HepG2 (cell line): ENCODE measurements around the gene GAL3ST3. TPM values are rescaled to one million over a fixed set of nuclear protein-coding genes. Genes with fewer than 3 reads are reported as not detected.

Experiments used
- EHMT2 ChIP-seq: fragments of 200-600 bp; sonication (generic); IDR thresholded peaks from 2 replicates; pipeline ENCODE4 v1.7.0; 2017; ENCODE audit warnings: antibody characterized with exemption, low read depth, low read length, borderline replicate concordance
- ETV5 ChIP-seq: IDR thresholded peaks from 2 replicates; pipeline ENCODE4 v1.6.1; 2018; ENCODE audit warnings: missing biosample characterization, missing genetic modification reagents, inconsistent platforms, borderline replicate concordance
- GABPB1 ChIP-seq: IDR thresholded peaks from 2 replicates; pipeline ENCODE4 v1.6.1; 2016; ENCODE audit warnings: mild to moderate bottlenecking, missing genetic modification reagents, moderate library complexity, missing compliant biosample characterization
- IRF2 ChIP-seq: IDR thresholded peaks from 2 replicates; pipeline ENCODE4 v1.6.1; 2018; ENCODE audit warnings: missing genetic modification reagents, missing compliant biosample characterization
- MYC ChIP-seq: sonication (generic); formaldehyde crosslinking; IDR thresholded peaks from 2 replicates; pipeline ENCODE4 v1.9.0; 2021; ENCODE audit warnings: missing genetic modification reagents, borderline replicate concordance
- NAIF1 ChIP-seq: sonication (generic); formaldehyde crosslinking; IDR thresholded peaks from 2 replicates; pipeline ENCODE4 v1.5.0; 2020; ENCODE audit warnings: mild to moderate bottlenecking, missing genetic modification reagents, borderline replicate concordance
- NKX3-1 ChIP-seq: sonication (generic); formaldehyde crosslinking; IDR thresholded peaks from 2 replicates; pipeline ENCODE4 v1.5.0; 2020; ENCODE audit warnings: missing genetic modification reagents
- RAD21 ChIP-seq: fragments of 450-650 bp; formaldehyde crosslinking; IDR thresholded peaks from 2 replicates; pipeline ENCODE4 v1.5.0; 2020; ENCODE audit warnings: mild to moderate bottlenecking
- SMC3 ChIP-seq: IDR thresholded peaks from 2 replicates; pipeline ENCODE4 v1.6.1; 2011; ENCODE audit warnings: low read length, improper control_type of control experiment
- STAG1 ChIP-seq: sonication (generic); formaldehyde crosslinking; IDR thresholded peaks from 2 replicates; pipeline ENCODE4 v1.4.0; 2020; ENCODE audit warnings: missing genetic modification reagents
- ZBTB38 ChIP-seq: sonication (generic); formaldehyde crosslinking; IDR thresholded peaks from 2 replicates; pipeline ENCODE4 v1.5.1; 2020; ENCODE audit warnings: mild to moderate bottlenecking, missing genetic modification reagents
- ZBTB4 ChIP-seq: sonication (generic); formaldehyde crosslinking; IDR thresholded peaks from 2 replicates; pipeline ENCODE4 v1.4.0; 2020; ENCODE audit warnings: missing genetic modification reagents, mild to moderate bottlenecking, borderline replicate concordance
- ZBTB7B ChIP-seq: sonication (generic); formaldehyde crosslinking; IDR thresholded peaks from 2 replicates; pipeline ENCODE4 v1.4.0; 2020; ENCODE audit warnings: missing genetic modification reagents
- ZNF30 ChIP-seq: sonication (generic); formaldehyde crosslinking; IDR thresholded peaks from 2 replicates; pipeline ENCODE4 v1.5.0; 2020; ENCODE audit warnings: mild to moderate bottlenecking, missing genetic modification reagents
- ZNF788 ChIP-seq: sonication (generic); formaldehyde crosslinking; IDR thresholded peaks from 2 replicates; pipeline ENCODE4 v1.5.0; 2020; ENCODE audit warnings: mild to moderate bottlenecking, missing genetic modification reagents, borderline replicate concordance
- polyA plus RNA-seq, 8 experiments: library from polyadenylated mRNA; depleted of rRNA in 3 of 8; stranded (reverse) in 7 of 8; unstranded in 1 of 8; fragments of >200 nt; fragmentation: Illumina TruSeq in 4 of 8; extraction: Trizol in 4 of 8; gene quantifications; 2 replicates each; pipeline versions ENCODE4 v1.2.1 to v1.2.3, GENCODE V29; 2011 to 2016; ENCODE audit warnings: low read depth in 4 of 8, missing spikeins in 1 of 8, mixed read lengths in 1 of 8; ENCODE audit not compliant: insufficient read depth in 1 of 8
- total RNA-seq, 5 experiments: library from RNA; depleted of rRNA; stranded (reverse); fragments of >200 nt; fragmentation: Illumina TruSeq; extraction: Trizol; gene quantifications; 2 replicates each; pipeline ENCODE4 v1.2.3, GENCODE V29; 2016; ENCODE audit warnings: low read depth in 1 of 5
- TF ChIP-seq, protein P1 (sequence below): sonication (generic); formaldehyde crosslinking; IDR thresholded peaks from 2 replicates; pipeline ENCODE4 v1.4.0; 2020; ENCODE audit warnings: missing genetic modification reagents
- TF ChIP-seq, protein P2 (sequence below): IDR thresholded peaks from 2 replicates; pipeline ENCODE4 v1.6.1; 2016; ENCODE audit warnings: mild to moderate bottlenecking
- TF ChIP-seq, protein P3 (sequence below): IDR thresholded peaks from 2 replicates; pipeline ENCODE4 v1.6.1; 2016; ENCODE audit warnings: low read depth, borderline replicate concordance
- TF ChIP-seq, protein P4 (sequence below): IDR thresholded peaks from 2 replicates; pipeline ENCODE4 v1.6.1; 2018; ENCODE audit warnings: missing genetic modification reagents, mild to moderate bottlenecking, missing compliant biosample characterization

Gene GAL3ST3
- total and polyA plus RNA-seq, 2 of the 13 experiments (the other 11 are each of a cell fraction or from before 2014, with no cell fraction given): not detected

DNA sequence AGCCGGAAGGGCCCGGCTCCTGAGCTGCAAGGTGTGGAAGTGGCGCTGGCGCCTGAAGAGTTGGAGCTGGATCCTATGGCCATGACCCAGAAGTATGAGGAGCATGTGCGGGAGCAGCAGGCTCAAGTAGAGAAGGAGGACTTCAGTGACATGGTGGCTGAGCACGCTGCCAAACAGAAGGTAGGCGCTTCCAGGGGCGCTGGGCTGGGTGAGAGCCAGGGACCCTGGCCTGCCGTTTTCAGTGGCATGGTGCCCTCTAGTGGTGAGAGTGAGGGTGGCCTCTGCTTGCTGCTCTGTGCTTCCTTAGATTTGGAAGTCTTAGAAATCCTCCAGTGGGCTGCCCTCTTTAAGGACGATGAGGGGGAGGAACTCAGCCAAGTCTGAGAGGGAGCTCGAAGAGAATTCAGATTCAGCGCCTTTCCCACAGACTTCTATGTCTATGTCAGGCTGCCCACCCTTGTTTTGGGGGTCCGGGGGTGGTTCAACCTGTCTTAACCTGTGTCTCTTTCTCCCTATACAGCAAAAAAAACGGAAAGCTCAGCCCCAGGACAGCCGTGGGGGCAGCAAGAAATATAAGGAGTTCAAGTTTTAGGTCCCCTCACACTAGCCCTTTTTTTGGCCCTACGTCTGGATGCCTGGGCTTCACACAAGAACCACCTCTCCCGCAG, 19.3 kb upstream of the GAL3ST3 start (continued):
- 0 out of 2 replicates have a peak, but pooled peaks have one; percentile 18 for TF ChIP-seq ZNF788 (CRISPR knock-in tag)
- TF ChIP-seq, protein P1, sequence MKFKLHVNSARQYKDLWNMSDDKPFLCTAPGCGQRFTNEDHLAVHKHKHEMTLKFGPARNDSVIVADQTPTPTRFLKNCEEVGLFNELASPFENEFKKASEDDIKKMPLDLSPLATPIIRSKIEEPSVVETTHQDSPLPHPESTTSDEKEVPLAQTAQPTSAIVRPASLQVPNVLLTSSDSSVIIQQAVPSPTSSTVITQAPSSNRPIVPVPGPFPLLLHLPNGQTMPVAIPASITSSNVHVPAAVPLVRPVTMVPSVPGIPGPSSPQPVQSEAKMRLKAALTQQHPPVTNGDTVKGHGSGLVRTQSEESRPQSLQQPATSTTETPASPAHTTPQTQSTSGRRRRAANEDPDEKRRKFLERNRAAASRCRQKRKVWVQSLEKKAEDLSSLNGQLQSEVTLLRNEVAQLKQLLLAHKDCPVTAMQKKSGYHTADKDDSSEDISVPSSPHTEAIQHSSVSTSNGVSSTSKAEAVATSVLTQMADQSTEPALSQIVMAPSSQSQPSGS (CRISPR knock-in tag): 0 out of 2 replicates have a peak, but pooled peaks have one; percentile 26
- TF ChIP-seq RAD21 (CRISPR knock-in tag): peak; percentile 74
- TF ChIP-seq, protein P2, sequence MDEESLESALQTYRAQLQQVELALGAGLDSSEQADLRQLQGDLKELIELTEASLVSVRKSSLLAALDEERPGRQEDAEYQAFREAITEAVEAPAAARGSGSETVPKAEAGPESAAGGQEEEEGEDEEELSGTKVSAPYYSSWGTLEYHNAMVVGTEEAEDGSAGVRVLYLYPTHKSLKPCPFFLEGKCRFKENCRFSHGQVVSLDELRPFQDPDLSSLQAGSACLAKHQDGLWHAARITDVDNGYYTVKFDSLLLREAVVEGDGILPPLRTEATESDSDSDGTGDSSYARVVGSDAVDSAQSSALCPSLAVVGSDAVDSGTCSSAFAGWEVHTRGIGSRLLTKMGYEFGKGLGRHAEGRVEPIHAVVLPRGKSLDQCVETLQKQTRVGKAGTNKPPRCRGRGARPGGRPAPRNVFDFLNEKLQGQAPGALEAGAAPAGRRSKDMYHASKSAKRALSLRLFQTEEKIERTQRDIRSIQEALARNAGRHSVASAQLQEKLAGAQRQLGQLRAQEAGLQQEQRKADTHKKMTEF: 0 out of 2 replicates have a peak, but pooled peaks have one; percentile 21
- TF ChIP-seq ZNF30: no peak
- TF ChIP-seq, protein P3, sequence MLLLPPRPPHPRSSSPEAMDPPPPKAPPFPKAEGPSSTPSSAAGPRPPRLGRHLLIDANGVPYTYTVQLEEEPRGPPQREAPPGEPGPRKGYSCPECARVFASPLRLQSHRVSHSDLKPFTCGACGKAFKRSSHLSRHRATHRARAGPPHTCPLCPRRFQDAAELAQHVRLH (CRISPR knock-in tag): 0 out of 2 replicates have a peak, but pooled peaks have one; percentile 21
- TF ChIP-seq ETV5 (CRISPR knock-in tag): 0 out of 2 replicates have a peak, but pooled peaks have one; percentile 29
- TF ChIP-seq STAG1 (CRISPR knock-in tag): peak; percentile 68
- TF ChIP-seq, protein P4, sequence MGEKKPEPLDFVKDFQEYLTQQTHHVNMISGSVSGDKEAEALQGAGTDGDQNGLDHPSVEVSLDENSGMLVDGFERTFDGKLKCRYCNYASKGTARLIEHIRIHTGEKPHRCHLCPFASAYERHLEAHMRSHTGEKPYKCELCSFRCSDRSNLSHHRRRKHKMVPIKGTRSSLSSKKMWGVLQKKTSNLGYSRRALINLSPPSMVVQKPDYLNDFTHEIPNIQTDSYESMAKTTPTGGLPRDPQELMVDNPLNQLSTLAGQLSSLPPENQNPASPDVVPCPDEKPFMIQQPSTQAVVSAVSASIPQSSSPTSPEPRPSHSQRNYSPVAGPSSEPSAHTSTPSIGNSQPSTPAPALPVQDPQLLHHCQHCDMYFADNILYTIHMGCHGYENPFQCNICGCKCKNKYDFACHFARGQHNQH: 0 out of 2 replicates have a peak, but pooled peaks have one; percentile 37
- TF ChIP-seq ZBTB7B: peak; percentile 64; the same call in 1 of the 2 replicates
- no peak for TF ChIP-seq NAIF1
- TF ChIP-seq GABPB1 (CRISPR knock-in tag): 0 out of 2 replicates have a peak, but pooled peaks have one; percentile 40
- TF ChIP-seq IRF2: peak; percentile 55; the same call in 1 of the 2 replicates
- TF ChIP-seq MYC (CRISPR knock-in tag): peak; percentile 17; the same call in 1 of the 2 replicates
- TF ChIP-seq NKX3-1 (CRISPR knock-in tag): no peak
- TF ChIP-seq EHMT2: no peak
- TF ChIP-seq SMC3: peak; percentile 72
- peak; percentile 87; the same call in 1 of the 2 replicates for TF ChIP-seq ZBTB38 (CRISPR knock-in tag)
- TF ChIP-seq ZBTB4: peak; percentile 55; the same call in 1 of the 2 replicates
